Heart left ventricle (tissue), 13 donors: ENCODE measurements around the gene TBXA2R.
A peak's percentile ranks its signal among the peaks of the same experiment; 100 is the strongest.

ENCODE experiments used
- POLR2A ChIP-seq, 2 donors: fragments of 450-650 bp; IDR thresholded peaks; one replicate each; pipeline ENCODE4 v1.6.1; 2017; ENCODE audit warnings: antibody characterized with exemption in 2 of 2, mild to moderate bottlenecking in 2 of 2, moderate library complexity in 2 of 2
- TF ChIP-seq, protein P1 (sequence below), 12 donors: fragments of 200-600 bp; sonication (generic) in 4 of 12; IDR thresholded peaks; one replicate each; pipeline versions ENCODE4 v1.5.0 to v1.8.0; 2018 to 2022; ENCODE audit warnings: antibody characterized with exemption in 12 of 12, mild to moderate bottlenecking in 5 of 12
- donor health status: ischemic (EF 13 %, LVEDD 7.1; RV severe dilation, severe dysfunction).
- donor health status: DM: no; HTN: yes; CAD: no.
- donor health status: DM: no; HTN: no; CAD: no.
- donor health status: ischemic (EF 25% LVEDD 6.9; RV normal size, moderate dysfunction).
- donor health status: ischemic (EF 25% LVEDD 5.7; RV mildly dilated, moderate dysfunction).
- donor health status: ischemic (EF 35%, LVEDD 5.7; RV mildly dilated, moderate dysfunction).
- donor health status: nonischemic (EF 11% LVEDD 7.7; RV severe dilation, severe dysfunction).
- donor health status: DM: yes; HTN: yes; CAD: no.
- donor health status: PGD.
- donor health status: ischemic (EF 29% LVEDD 5.4; RV normal size, mild dysfunction).
- donor health status: nonischemic (EF 23%, LVEDD 6.1; RV moderate dilation, normal function).

- TF ChIP-seq, protein P1, sequence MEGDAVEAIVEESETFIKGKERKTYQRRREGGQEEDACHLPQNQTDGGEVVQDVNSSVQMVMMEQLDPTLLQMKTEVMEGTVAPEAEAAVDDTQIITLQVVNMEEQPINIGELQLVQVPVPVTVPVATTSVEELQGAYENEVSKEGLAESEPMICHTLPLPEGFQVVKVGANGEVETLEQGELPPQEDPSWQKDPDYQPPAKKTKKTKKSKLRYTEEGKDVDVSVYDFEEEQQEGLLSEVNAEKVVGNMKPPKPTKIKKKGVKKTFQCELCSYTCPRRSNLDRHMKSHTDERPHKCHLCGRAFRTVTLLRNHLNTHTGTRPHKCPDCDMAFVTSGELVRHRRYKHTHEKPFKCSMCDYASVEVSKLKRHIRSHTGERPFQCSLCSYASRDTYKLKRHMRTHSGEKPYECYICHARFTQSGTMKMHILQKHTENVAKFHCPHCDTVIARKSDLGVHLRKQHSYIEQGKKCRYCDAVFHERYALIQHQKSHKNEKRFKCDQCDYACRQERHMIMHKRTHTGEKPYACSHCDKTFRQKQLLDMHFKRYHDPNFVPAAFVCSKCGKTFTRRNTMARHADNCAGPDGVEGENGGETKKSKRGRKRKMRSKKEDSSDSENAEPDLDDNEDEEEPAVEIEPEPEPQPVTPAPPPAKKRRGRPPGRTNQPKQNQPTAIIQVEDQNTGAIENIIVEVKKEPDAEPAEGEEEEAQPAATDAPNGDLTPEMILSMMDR (IDR thresholded peaks at IDR 0.05), result peak in 1 of 12 donors; percentile 16
- TF ChIP-seq POLR2A (IDR thresholded peaks at IDR 0.05), result no peak
Measured at GRCh38 chr19:3653865-3654513, 47.3 kb upstream of the TBXA2R start.
